Fibroblast of skin of left quadriceps (primary cell): ENCODE measurements around the gene CUL9.

ENCODE experiments used
- DNase-seq, 2 experiments: peaks; one replicate each; pipeline ENCODE4 v3.0.0-alpha.2; 2013; ENCODE audit warnings: low read depth in 2 of 2

The CUL9 gene

DNA sequence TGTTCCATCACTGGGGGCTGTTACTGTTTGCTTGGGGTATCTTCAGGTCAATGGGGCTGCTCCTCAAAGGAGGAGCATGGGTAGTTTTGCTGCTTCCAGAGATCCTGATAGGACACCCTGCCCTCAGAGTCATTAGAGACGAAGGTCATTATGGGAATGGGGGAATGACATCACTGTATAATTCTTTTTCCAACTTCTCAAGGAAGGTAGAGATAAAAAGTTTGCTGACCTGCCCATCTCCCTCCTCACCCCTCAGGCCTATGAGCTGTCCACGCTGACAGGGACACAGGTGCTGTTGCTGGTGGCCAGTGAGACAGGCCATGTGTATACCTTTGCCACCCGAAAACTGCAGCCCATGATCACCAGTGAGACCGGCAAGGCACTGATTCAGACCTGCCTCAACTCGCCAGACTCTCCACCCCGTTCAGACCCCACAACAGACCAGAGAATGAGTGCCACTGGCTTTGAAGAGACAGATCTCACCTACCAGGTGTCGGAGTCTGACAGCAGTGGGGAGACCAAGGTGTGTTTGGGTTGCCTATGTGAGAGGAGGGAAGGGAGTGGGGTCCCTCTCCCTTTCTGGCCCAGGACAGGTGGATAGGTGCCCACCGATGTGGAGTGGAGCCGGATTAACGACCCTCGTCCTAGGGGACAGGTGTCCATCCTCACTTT lies 8.3 kb upstream of the CUL9 start:
- DNase-seq = no peak

DNA sequence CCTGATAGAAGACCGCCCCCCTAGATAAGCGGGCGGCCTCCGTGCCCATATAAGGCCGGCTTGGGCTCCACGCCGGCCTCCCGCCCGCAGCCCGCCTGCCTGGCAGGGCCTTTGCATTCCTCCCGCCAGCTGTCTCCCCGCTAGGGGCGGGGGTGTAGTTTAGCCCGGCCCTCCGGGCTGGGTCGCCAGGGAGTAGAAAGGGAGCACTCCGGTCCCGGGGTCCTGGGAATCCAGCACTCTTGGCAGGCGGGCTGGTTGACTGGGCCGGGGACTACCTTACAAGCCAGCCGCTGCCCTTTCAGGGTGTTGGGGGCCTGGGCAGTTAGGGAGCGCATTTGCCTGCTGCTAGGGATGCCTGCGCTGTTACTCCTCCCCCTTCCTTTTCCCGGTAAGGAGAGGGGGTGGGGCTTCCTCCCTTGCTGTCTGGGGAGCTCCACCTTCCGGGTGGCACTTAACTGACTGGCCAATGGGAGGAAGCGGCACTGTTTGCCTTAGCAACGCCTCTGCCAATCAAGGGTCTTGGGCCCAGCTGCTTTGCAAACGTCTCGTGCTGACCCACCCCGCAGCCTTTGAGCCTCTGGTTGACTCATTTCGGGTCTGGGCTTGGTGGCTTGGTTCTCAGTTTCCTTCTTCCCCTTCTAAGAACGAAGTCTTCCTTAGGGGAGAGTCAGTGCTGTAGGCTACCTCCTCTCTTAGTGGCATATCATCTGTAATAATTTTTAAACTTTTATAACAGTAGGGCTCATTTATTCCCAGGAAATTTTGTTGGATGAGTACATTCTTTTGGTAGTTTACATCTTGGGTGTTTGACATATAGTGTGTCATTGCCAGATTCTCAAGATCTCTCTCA lies 7.5 kb upstream of the CUL9 start:
- peak; percentile 96 to 97 for DNase-seq

DNA sequence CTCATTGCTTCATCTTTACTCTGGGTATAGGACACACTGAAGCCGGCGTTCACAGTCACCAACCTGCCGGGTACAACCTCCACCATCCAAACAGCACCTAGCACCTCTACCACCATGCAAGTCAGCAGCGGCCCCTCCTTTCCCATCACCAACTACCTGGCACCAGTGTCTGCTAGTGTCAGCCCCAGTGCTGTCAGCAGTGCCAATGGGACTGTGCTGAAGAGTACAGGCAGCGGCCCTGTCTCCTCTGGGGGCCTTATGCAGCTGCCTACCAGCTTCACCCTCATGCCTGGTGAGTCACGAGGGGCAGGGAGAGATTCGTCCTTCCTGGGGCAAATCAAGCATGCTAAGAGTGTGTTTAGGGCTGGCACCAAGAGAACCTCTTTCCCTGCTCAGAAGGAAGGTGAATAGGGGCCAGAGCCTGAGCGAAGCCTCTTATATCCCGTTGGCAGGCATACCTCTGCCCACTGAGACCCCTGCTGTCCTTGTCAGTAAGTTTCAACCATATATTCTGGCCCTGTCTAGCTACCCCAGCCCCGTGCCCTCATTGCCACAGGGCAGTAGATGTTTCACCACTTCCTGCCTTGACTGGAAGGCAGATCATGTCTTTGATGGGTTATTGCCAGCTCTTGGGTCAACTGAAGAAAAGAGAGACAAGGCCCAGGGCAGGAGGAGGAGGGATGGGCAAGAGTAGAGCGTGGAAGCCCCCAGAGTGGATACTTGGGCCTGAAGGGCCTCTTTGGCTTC lies 6.1 kb upstream of the CUL9 start:
- no peak for DNase-seq

DNA sequence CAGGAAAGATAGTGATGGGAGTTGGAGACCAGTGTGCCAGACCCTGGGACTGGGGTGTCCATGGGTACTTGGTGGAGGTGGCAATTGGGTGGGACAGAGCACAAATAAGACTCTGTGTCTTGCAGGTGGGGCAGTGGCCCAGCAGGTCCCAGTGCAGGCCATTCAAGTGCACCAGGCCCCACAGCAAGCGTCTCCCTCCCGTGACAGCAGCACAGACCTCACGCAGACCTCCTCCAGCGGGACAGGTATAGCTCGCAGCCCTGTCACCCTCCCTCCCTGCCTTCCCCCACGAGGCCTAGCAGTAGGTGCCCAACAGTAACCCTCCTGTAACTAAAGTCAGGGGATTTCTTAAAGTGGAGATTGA lies 5.6 kb upstream of the CUL9 start:
- DNase-seq = no peak

DNA sequence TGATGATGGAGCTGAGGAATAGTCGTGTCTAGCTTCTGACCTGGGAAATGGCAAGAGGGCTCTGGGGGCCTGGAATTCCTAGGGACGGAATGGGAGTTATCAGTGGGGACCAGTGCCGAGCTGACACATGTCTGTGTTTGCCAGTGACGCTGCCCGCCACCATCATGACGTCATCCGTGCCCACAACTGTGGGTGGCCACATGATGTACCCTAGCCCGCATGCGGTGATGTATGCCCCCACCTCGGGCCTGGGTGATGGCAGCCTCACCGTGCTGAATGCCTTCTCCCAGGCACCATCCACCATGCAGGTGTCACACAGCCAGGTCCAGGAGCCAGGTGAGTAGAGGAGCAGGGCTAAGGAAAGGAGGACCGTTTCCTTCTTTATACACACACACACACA lies 3.8 kb upstream of the CUL9 start:
- no peak for DNase-seq

DNA sequence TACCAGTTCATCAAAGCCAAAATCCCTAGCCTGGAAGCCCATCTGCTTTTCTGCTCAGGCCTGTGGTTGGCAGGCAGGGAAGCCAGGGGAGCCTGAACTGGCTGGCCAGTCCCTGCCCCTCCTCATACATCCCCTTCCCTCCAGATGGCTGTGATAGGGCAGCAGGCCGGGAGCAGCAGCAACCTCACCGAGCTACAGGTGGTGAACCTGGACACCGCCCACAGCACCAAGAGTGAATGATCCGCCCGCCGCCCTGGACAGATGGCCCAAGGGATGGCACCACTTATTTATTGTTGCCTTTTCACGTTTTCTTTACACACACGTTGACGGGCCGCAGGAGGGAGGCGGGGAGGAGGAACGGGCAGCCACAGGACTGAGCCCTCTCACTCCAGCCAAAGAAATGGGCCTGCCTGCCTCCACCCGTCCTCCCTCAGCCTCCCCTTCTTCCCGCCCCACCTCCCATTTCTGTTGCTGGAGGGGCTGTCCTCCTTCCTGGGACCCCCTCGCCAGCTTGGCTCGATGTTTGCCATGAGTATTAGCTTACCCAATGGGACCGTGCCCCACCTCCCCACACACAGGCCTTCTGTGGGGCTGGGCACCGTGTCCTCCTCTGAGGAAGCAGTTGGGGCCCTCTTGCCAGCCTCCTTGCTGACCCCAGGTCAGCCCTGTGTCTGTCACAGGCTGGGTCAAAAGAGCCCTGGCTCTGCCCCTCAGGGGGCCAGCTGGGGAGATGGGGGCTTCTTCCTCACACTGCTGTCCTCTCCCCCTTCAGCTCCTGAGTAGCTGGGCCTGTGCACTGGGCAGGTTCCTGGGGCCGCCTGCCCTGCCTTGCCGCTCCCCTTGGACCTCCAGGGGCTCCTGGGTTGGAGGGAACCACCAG lies 2.8 kb upstream of the CUL9 start:
- DNase-seq = no peak

DNA sequence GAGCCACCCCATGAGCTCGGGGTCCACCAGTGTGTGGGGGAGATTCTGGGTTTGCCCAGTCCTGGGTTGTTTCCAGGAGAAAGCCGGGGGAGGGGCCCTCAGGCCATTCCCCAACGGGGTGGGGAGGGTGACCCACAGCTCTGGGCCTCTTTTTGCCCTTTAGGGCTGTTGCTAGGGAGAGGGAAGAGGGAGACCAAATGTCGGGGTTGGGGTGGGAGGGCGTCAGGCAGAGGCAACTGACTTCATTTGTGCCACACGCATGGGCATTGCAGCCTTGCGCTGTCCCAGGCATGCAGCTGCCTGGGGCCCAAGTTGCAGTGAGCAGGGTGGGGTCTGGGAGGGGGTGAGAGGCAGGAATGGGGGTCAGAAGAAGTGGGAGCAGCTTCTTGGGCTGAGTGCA lies 1.9 kb upstream of the CUL9 start:
- no peak for DNase-seq

DNA sequence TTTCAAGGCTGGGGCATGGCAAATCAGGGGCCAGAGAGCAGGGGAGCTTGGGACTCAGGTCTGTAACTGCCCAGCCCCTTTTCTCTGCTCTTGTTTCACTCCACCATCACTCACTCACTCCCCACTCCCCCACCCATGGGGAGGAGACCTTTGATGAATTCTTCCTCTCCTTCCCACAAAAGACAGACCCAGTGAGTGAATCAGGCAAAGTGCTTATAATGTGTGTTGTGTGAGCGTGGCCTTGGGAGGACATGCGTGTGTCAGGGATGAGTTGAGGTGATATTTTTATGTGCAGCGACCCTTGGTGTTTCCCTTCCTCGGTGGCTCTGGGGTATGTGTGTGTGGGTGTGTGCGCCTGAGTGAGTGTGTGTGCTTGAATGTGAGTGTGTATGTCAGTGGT lies 1.0 kb upstream of the CUL9 start:
- DNase-seq = no peak

DNA sequence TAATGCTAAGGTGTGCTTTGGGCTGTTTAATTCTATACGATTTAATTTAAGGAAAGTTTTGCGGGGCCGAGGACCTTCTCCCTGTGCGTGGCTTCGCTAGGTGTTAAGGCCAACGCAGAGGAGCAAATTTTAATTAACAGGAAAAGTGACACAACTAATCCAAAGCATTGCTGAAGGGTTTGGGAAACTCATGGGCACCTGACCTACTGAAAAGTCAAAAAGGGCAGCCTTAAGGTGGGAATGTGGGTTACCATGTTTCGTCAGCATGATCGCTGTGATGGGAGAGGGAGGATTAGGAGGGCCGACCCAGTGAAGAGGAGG lies 415 bp upstream of the CUL9 start:
- no peak for DNase-seq

DNA sequence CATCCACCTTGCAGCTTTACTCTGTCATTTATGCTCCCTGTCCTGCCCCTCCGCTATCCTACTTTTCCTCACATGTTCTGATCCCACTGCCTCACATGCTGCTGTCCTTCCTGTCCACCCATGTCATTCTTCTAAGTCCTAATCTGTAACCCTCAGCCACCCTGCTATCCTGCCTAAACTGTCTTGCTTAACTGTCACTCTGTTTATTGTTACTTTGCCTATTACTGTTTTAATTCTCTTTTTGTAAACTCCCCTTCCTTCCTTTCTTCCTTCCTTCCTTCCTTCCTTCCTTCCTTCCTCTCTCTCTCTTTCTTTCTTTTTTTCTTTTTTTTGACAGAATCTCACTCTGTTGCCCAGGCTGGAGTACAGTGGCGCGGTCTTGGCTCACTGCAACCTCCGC lies 1.4 kb downstream of the CUL9 start:
- no peak for DNase-seq

DNA sequence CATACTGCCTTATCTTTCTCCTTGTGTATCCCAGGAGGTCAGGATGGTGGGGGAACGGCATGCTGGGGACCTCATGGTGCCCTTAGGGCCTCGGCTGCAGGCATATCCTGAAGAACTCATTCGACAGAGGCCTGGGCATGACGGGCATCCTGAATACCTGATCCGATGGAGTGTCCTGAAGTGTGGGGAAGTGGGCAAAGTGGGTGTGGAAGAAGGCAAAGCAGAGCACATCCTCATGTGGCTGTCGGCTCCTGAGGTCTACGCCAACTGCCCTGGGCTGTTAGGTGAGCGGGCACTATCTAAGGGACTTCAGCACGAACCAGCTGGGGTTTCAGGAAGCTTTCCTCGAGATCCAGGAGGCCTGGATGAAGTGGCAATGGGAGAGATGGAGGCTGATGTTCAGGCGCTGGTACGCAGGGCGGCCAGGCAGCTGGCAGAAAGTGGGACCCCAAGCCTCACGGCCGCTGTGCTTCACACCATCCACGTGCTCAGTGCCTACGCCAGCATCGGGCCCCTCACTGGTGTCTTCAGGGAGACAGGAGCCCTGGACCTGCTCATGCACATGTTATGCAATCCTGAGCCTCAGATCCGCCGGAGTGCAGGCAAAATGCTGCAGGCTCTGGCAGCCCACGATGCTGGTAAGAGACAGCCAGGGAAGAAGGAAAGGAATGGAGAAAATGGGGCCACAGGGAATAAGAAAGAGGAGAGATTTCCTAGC lies 2.4 kb downstream of the CUL9 start:
- no peak for DNase-seq

DNA sequence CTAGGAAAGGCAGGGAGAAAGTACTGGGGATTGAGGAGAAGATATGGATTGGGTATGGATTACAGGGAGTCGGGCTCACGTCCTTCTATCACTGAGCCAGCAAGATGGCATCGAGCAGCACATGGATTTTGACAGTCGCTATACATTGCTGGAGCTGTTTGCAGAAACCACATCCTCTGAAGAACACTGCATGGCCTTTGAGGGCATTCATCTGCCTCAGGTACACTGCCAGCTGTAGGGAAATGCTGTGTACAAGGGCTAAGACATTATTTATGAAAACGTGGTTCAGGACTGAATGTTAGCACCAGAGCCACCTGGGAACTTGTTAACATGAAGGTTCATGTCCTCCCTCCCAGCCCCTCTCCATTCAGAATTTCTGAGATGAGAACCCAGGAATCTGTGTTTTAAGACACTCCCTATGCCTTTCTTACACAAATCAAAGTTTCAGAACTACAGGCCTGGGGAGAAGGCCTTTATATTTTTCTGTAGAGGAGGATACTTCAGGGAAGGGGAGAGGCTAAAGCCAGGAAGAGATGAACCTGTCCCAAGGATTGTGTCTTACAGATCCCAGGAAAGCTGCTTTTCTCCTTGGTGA lies 3.5 kb downstream of the CUL9 start:
- DNase-seq = no peak

DNA sequence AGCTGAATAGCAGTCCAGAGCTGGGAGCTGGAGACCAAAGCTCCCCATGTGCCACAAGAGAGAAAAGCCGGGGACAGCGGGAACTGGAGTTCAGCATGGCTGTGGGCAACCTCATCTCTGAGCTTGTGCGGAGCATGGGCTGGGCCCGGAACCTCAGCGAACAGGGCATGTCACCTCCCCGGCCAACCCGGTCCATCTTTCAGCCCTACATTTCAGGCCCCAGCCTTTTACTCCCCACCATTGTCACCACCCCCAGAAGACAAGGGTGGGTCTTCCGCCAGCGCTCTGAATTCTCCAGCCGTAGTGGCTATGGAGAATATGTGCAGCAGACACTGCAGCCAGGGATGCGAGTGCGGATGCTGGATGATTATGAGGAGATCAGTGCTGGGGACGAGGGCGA lies 4.0 kb downstream of the CUL9 start:
- no peak for DNase-seq

DNA sequence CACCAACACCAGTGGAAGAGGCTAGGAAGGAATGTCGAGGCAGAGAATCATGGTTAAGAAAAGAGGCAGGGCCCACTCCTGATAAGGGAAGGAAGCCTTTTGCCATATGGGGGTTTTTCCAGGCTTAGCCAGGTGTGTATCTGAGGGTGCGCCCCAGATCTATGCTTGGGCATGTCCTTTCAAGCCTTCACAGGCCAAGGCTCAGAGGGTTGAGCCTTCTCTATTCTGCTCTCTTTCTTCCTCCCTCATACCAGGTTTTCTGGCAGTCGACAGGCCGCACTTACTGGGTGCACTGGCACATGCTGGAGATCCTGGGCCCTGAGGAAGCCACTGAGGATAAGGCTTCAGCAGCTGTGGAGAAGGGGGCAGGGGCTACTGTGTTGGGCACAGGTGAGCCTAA lies 4.7 kb downstream of the CUL9 start:
- no peak for DNase-seq

DNA sequence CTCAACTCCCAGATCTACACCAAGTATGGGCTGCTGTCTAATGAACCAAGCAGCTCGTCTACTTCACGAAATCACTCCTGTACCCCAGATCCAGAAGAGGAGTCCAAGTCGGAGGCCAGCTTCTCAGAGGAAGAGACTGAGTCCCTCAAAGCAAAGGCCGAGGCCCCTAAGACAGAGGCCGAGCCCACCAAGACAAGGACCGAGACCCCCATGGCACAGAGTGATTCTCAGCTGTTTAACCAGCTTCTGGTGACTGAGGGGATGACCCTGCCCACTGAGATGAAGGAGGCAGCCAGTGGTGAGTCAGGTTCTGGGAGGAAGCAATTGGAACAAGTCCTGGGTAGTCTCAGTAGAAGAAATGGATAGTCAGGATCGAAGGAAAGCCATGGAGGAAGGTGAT lies 5.8 kb downstream of the CUL9 start:
- no peak for DNase-seq

DNA sequence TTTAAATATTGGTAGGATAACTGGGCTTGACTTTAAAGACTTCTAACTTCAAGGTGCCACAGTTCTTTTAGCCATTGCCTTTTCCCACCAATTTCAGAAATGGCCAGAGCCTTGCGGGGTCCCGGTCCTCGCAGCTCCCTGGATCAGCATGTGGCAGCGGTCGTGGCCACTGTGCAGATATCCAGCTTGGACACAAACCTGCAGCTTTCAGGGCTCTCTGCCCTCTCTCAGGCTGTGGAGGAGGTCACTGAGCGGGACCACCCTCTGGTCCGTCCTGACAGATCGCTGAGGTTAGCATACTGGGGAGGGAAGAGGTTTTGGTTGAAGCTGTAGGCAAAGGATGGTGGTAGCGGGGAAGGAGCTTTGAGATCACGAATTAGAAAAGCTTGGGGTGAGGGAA lies 6.4 kb downstream of the CUL9 start:
- DNase-seq = no peak

DNA sequence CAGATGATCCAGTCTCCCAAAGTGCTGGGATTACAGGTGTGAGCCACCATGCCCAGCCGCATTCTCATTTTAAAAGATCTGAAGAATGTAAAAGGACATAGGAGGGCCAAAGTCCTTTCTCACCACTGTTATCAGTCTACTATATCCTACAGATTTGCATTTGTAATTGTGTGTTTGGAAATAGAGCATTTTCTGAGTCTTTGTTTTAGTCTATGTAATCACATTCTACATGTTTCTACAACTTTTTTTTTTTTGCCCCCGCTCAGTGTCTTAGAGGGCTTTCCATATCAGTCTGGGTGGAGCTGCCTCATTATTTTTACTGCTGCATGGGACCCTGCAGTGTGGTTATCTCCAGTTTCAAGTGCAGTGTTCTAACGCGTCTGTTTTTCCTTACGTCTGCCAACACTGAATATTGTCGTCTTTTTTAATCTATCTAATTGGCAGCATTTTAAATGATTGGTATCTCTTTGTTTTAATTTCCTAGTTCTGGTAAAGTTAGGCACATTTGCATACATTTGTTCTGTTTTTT lies 7.8 kb downstream of the CUL9 start:
- no peak for DNase-seq

DNA sequence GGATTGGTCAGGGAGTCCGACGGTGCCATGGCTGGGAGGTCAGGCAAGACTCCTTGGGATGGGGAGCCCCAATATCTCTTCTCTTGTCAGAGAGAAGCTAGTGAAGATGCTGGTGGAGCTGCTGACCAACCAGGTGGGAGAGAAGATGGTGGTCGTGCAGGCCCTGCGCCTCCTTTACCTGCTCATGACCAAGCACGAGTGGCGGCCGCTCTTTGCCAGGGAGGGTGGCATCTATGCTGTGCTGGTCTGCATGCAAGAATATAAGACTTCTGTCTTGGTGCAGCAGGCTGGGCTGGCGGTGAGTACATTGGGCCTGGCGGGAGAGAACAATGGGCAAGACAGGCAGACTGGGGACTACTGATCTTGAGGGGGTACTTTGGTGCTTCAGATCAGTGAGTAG lies 10.9 kb downstream of the CUL9 start:
- DNase-seq = no peak

DNA sequence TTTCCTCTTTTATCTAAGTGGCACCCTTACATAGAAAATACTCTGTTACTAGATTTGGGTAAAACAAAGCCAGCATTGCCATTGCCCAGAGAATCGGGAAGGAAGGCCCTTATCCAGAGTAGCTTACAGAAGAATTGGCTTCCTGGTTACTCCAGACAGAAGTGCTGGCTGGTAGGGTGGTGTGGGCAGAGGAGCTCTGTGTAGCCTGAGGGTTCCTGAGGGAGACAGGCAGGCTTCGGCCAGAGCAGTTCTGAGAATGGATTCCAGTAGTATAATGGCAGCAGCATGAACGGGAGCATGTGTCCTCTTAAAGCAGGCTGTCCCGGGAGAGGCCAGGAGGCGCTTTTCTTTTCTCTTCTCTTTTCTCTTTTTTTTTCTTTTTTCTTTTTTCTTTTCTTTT lies 11.9 kb downstream of the CUL9 start:
- no peak for DNase-seq

DNA sequence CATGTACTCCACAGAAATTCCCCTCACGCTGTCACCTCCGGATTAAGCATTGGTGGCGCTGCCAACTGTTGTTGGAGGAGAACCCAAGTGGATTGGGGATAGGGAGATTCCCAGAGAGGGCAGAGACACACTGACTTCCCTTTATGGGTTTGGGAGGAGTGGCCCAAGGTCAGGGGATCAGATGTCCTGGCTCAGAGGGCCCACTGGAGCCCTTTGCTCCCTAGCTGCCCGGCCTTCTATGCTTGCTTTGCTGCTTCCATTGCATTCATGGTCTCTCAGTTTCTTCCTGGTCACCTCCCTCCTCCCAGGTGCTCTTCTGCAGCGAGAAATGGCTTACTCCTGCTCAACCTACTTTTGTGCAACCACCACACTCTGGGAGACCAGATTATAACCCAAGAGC lies 14.3 kb downstream of the CUL9 start:
- no peak for DNase-seq

DNA sequence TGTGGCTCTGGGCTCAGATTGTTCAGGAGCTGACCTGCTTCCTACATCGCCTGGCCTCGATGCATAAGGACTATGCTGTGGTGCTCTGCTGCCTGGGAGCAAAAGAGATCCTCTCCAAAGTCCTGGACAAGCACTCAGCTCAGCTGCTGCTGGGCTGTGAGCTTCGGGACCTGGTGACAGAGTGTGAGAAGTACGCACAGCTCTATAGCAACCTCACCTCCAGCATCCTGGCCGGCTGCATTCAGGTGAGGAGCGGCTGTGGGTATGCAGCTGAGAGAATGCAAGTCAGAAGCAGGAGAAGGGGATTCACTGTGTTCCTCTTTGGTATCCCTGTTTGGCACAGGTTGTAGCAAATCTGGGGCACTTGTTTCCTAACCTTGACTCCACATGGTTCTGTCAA lies 17.9 kb downstream of the CUL9 start:
- DNase-seq = no peak
